HEK293 (cell line): ENCODE data around the gene PHLDA1.

ENCODE experiments used
- CTCF ChIA-PET: fragments of 350-600 bp; formaldehyde crosslinking; extraction: SDS; loops from one replicate; lab custom pipeline; 2021; ENCODE audit warnings: antibody characterized with exemption; lab: Yijun Ruan, JAX
- POLR2A ChIA-PET: fragments of 300-600 bp; formaldehyde crosslinking; extraction: SDS; loops from one replicate; lab custom pipeline; 2020; ENCODE audit warnings: antibody characterized with exemption, inconsistent platforms; lab: Yijun Ruan, JAX
- H3K27ac ChIP-seq: fragments of 200-500 bp; sonication (Bioruptor generic); 2 replicates; pipeline ENCODE4 v1.5.1; 2014; ENCODE audit warnings: low read depth, low read length, control low read depth, inconsistent platforms; ENCODE audit errors: extremely low read depth
- H3K36me3 ChIP-seq, 2 experiments: fragments of 200-500 bp in 1 of 2; sonication (Bioruptor generic) in 1 of 2; 1 replicate in 1 of 2; 2 replicates in 1 of 2; pipeline ENCODE4 v1.5.1; 2014 to 2017; ENCODE audit warnings: inconsistent platforms in 2 of 2, low read length in 2 of 2; ENCODE audit not compliant: control insufficient read depth in 2 of 2, insufficient read depth in 1 of 2
- H3K4me1 ChIP-seq: fragments of 200-500 bp; sonication (Bioruptor generic); 2 replicates; pipeline ENCODE4 v1.5.1; 2014; ENCODE audit warnings: mild to moderate bottlenecking, low read length, inconsistent platforms; ENCODE audit not compliant: control insufficient read depth, insufficient read depth
- H3K4me3 ChIP-seq: 2 replicates; pipeline ENCODE4 v1.5.1; 2011; ENCODE audit warnings: low read depth, mild to moderate bottlenecking, control low read depth, low read length, moderate library complexity
- H3K9me3 ChIP-seq: fragments of 200-500 bp; sonication (Bioruptor generic); 2 replicates; pipeline ENCODE4 v1.5.1; 2014; ENCODE audit warnings: low read depth, low read length, inconsistent platforms; ENCODE audit not compliant: control insufficient read depth, insufficient read depth
- KLF8 ChIP-seq: fragments of 450-650 bp; formaldehyde crosslinking; IDR thresholded peaks from 2 replicates; pipeline ENCODE4 v1.5.1; 2016; ENCODE audit warnings: missing biosample characterization, missing genetic modification characterization
- SALL2 ChIP-seq: fragments of 450-650 bp; formaldehyde crosslinking; IDR thresholded peaks from 2 replicates; pipeline ENCODE4 v1.5.0; 2017; ENCODE audit warnings: missing biosample characterization, mild to moderate bottlenecking, missing genetic modification characterization, borderline replicate concordance
- SCRT1 ChIP-seq: fragments of 450-650 bp; formaldehyde crosslinking; IDR thresholded peaks from 2 replicates; pipeline ENCODE4 v1.5.1; 2016; ENCODE audit warnings: missing biosample characterization, missing genetic modification characterization, borderline replicate concordance
- SETDB1 ChIP-seq: IDR thresholded peaks from one replicate; pipeline ENCODE4 v1.6.1; 2017; ENCODE audit warnings: mild to moderate bottlenecking, low read length, moderate library complexity, mixed read lengths; ENCODE audit not compliant: insufficient read length
- SP7 ChIP-seq: fragments of 450-650 bp; formaldehyde crosslinking; IDR thresholded peaks from 2 replicates; pipeline ENCODE4 v1.5.1; 2016; ENCODE audit warnings: missing biosample characterization, missing genetic modification characterization
- ZBTB17 ChIP-seq: fragments of 450-650 bp; formaldehyde crosslinking; IDR thresholded peaks from 2 replicates; pipeline ENCODE4 v1.5.1; 2016; ENCODE audit warnings: missing biosample characterization, missing genetic modification characterization
- ZBTB7A ChIP-seq: fragments of 450-650 bp; formaldehyde crosslinking; IDR thresholded peaks from 2 replicates; pipeline ENCODE4 v1.5.1; 2016; ENCODE audit warnings: low read depth, missing biosample characterization, missing genetic modification characterization
- ZFP37 ChIP-seq: fragments of 450-650 bp; formaldehyde crosslinking; IDR thresholded peaks from 2 replicates; pipeline ENCODE4 v1.5.1; 2016; ENCODE audit warnings: missing biosample characterization, missing genetic modification characterization
- ZFP69B ChIP-seq: fragments of 450-650 bp; formaldehyde crosslinking; IDR thresholded peaks from 2 replicates; pipeline ENCODE4 v1.5.1; 2016; ENCODE audit warnings: missing biosample characterization, missing genetic modification characterization
- ZNF133 ChIP-seq: fragments of 450-650 bp; formaldehyde crosslinking; IDR thresholded peaks from 2 replicates; pipeline ENCODE4 v1.5.1; 2016; ENCODE audit warnings: missing biosample characterization, missing genetic modification characterization
- ZNF175 ChIP-seq: fragments of 450-650 bp; formaldehyde crosslinking; IDR thresholded peaks from 2 replicates; pipeline ENCODE4 v1.5.1; 2016; ENCODE audit warnings: missing biosample characterization, missing genetic modification characterization
- ZNF2 ChIP-seq: fragments of 450-650 bp; formaldehyde crosslinking; IDR thresholded peaks from 2 replicates; pipeline ENCODE4 v1.5.1; 2016; ENCODE audit warnings: missing biosample characterization, missing genetic modification characterization
- ZNF221 ChIP-seq: fragments of 450-650 bp; formaldehyde crosslinking; IDR thresholded peaks from 2 replicates; pipeline ENCODE4 v1.5.1; 2017; ENCODE audit warnings: missing biosample characterization, missing genetic modification characterization, borderline replicate concordance
- ZNF24 ChIP-seq: fragments of 450-650 bp; formaldehyde crosslinking; IDR thresholded peaks from 2 replicates; pipeline ENCODE4 v1.5.1; 2016; ENCODE audit warnings: missing biosample characterization, missing genetic modification characterization
- ZNF350 ChIP-seq: fragments of 450-650 bp; formaldehyde crosslinking; IDR thresholded peaks from 2 replicates; pipeline ENCODE4 v1.5.0; 2017; ENCODE audit warnings: missing biosample characterization, mild to moderate bottlenecking, missing genetic modification characterization
- ZNF366 ChIP-seq: fragments of 450-650 bp; formaldehyde crosslinking; conservative IDR thresholded peaks from 2 replicates; pipeline ENCODE4 v1.5.1; 2016; ENCODE audit warnings: missing biosample characterization, missing genetic modification characterization
- ZNF37A ChIP-seq: fragments of 450-650 bp; IDR thresholded peaks from 2 replicates; pipeline ENCODE4 v1.5.1; 2018; ENCODE audit warnings: missing biosample characterization, missing genetic modification characterization
- ZNF510 ChIP-seq: fragments of 450-650 bp; formaldehyde crosslinking; IDR thresholded peaks from 2 replicates; pipeline ENCODE4 v1.5.1; 2018; ENCODE audit warnings: mild to moderate bottlenecking, missing genetic modification characterization, missing biosample characterization; ENCODE audit not compliant: insufficient replicate concordance
- ZNF561 ChIP-seq: fragments of 450-650 bp; IDR thresholded peaks from 2 replicates; pipeline ENCODE4 v1.5.1; 2018; ENCODE audit warnings: missing biosample characterization, missing genetic modification characterization, borderline replicate concordance
- ZNF654 ChIP-seq: fragments of 450-650 bp; formaldehyde crosslinking; IDR thresholded peaks from 2 replicates; pipeline ENCODE4 v1.5.1; 2016; ENCODE audit warnings: low read depth, missing biosample characterization, missing genetic modification characterization
- ZNF660 ChIP-seq: fragments of 450-650 bp; IDR thresholded peaks from 2 replicates; pipeline ENCODE4 v1.5.1; 2018; ENCODE audit warnings: missing biosample characterization, mild to moderate bottlenecking, missing genetic modification characterization
- ZNF792 ChIP-seq: fragments of 450-650 bp; formaldehyde crosslinking; IDR thresholded peaks from 2 replicates; pipeline ENCODE4 v1.5.1; 2016; ENCODE audit warnings: missing biosample characterization, missing genetic modification characterization
- ZSCAN16 ChIP-seq: fragments of 450-650 bp; formaldehyde crosslinking; IDR thresholded peaks from 2 replicates; pipeline ENCODE4 v1.5.1; 2016; ENCODE audit warnings: missing biosample characterization, missing genetic modification characterization
- ZSCAN30 ChIP-seq: fragments of 450-650 bp; IDR thresholded peaks from 2 replicates; pipeline ENCODE4 v1.5.1; 2018; ENCODE audit warnings: missing biosample characterization, mild to moderate bottlenecking, missing genetic modification characterization, moderate library complexity
- TF ChIP-seq, protein P1 (sequence below): fragments of 450-650 bp; formaldehyde crosslinking; IDR thresholded peaks from 2 replicates; pipeline ENCODE4 v1.5.1; 2016; ENCODE audit warnings: missing biosample characterization, missing genetic modification characterization
- TF ChIP-seq, protein P2 (sequence below): fragments of 450-650 bp; formaldehyde crosslinking; IDR thresholded peaks from 2 replicates; pipeline ENCODE4 v1.5.1; 2017; ENCODE audit warnings: missing biosample characterization, missing genetic modification characterization
- TF ChIP-seq, protein P3 (sequence below): fragments of 450-650 bp; formaldehyde crosslinking; IDR thresholded peaks from 2 replicates; pipeline ENCODE4 v1.5.1; 2016; ENCODE audit warnings: missing biosample characterization, missing genetic modification characterization

PHLDA1 gene

DNA sequence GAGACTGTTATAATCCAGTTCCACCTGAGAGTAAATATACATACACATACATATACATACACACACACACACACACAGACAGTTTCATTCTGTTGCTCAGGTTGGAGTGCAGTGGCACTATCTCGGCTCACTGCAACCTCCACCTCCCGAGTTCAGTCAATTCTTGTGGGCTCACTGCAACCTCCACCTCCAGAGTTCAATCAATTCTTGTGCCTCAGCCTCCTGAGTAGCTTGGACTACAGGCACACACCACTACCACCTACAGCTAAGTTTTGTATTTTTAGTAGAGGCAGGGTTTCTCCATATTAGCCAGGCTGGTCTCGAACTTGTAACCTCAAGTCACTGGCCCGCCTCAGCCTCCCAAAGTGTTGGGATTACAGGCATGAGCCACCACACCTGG lies 8.9 kb upstream of the PHLDA1 start (continued):
- TF ChIP-seq, protein P1, sequence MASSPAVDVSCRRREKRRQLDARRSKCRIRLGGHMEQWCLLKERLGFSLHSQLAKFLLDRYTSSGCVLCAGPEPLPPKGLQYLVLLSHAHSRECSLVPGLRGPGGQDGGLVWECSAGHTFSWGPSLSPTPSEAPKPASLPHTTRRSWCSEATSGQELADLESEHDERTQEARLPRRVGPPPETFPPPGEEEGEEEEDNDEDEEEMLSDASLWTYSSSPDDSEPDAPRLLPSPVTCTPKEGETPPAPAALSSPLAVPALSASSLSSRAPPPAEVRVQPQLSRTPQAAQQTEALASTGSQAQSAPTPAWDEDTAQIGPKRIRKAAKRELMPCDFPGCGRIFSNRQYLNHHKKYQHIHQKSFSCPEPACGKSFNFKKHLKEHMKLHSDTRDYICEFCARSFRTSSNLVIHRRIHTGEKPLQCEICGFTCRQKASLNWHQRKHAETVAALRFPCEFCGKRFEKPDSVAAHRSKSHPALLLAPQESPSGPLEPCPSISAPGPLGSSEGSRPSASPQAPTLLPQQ (tag by site-specific recombination) = no peak
- no peak for TF ChIP-seq ZNF510 (tag by site-specific recombination)
- TF ChIP-seq ZSCAN30 (tag by site-specific recombination) = no peak
- TF ChIP-seq ZNF133 (tag by site-specific recombination) = no peak

DNA sequence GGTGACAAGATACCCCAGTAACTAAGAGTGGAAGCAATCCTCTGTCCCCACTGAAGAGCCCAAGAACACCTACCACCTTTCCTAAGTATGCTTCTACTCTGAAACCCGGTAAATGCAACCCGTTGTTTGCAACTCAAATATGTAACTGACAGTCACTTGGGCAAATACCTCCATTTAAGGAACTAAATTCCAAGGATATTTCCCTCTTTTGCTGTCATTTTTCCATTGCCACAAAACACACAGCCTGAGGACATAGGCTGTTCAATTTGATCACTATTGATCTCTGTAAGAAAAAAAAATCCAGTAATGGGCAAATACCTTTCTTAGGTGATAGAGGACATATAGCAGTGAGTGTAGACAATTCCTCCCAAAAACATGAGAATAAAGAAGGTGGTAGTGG lies 6.6 kb upstream of the PHLDA1 start:
- TF ChIP-seq ZNF37A (tag by site-specific recombination) (no peak), ZNF221 (tag by site-specific recombination) (no peak), ZFP37 (tag by site-specific recombination) (no peak), ZNF350 (tag by site-specific recombination) (no peak), ZBTB7A (tag by site-specific recombination) (no peak), SETDB1 (no peak)
- TF ChIP-seq, all 188 proteins: peak for 0
- POLR2A ChIA-PET = no interaction called here
- Histone ChIP-seq H3K4me1 (no peaks in the 10 kb centered on the region), H3K27ac (no peak overlapping the region), H3K36me3 (peaks cover 0 to 2% of the 10 kb centered on the region in 2 experiments; a peak in 1 of 3 replicates), H3K4me3 (no peak overlapping the region), H3K9me3 (no peaks in the 10 kb centered on the region)
- CTCF ChIA-PET = interaction anchor here (0.7 to 3.9 kb wide), 6 partner anchors 8 to 553 kb away, joined by 3 to 35 read pairs (median 5); no protein-coding TSS in a partner anchor

DNA sequence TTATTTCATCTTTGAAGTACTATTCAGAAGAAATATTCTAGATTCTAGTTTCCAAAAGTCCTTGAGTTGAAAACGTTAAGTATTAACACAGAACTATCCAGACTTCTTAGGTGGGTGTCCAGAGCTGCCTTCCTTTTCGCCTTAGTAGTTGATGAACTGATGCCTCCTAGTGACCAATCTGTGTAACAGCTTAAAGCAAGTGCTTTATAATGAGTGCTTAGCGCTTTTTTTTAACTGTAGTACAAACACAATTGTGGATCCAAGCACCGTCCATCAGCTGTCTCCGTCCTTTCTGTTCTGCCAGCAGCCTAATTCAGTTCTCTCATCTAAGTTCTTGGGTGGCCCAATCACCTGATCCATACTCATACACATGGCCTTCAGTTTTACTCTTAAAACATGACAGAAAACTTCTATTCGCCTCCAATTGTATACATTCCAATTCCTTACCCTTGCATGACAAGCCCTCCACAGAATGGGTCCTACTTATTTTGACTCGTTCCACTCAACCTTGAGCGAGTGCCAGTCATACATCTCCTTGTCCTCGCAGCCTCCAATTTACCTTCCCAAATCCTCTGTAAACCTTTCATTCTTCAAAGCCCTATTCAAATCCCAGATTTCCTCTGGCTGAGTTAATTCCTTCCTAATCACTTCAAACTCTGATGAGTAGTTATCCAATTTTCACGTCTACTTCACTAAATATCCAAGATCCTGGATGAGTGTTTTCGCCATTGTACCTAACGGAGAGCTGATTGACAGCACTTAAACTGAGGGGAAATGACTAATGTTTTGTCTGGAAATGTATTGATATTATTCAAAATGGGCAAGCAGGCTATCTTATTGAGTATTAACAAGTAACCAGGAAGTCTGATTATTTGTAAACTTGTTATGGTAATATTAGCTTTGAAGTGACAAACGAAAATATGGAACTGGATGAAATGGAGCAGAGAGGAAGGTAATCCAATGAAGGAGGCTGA lies 5.8 kb upstream of the PHLDA1 start:
- CTCF ChIA-PET = interaction anchor here (0.5 to 3.9 kb wide), 17 partner anchors 9 to 553 kb away, joined by 3 to 35 read pairs (median 3); no protein-coding TSS in a partner anchor
- no peak overlapping the region for H3K4me3 ChIP-seq
- no peaks in the 10 kb centered on the region for H3K36me3 ChIP-seq
- POLR2A ChIA-PET = interaction anchor here (1.1 kb wide), 1 partner anchor 46 kb away, joined by 3 read pairs; no protein-coding TSS in a partner anchor
- no peak overlapping the region for H3K27ac ChIP-seq
- H3K9me3 ChIP-seq = no peaks in the 10 kb centered on the region
- no peaks in the 10 kb centered on the region for H3K4me1 ChIP-seq
- TF ChIP-seq ZNF2 (tag by site-specific recombination) (0 out of 2 replicates have a peak, but pooled peaks have one; percentile 44), ZSCAN16 (tag by site-specific recombination) (0 out of 2 replicates have a peak, but pooled peaks have one; percentile 18), KLF8 (tag by site-specific recombination) (0 out of 2 replicates have a peak, but pooled peaks have one; percentile 37), ZSCAN30 (tag by site-specific recombination) (0 out of 2 replicates have a peak, but pooled peaks have one; percentile 35), ZNF175 (tag by site-specific recombination) (no peak), ZNF24 (0 out of 2 replicates have a peak, but pooled peaks have one; percentile 12), ZNF654 (peak; percentile 92), ZNF366 (tag by site-specific recombination) (peak; percentile 24; the same call in 1 of the 2 replicates), ZNF792 (tag by site-specific recombination) (peak; percentile 77; the same call in 1 of the 2 replicates), SP7 (tag by site-specific recombination) (peak; percentile 25; the same call in 1 of the 2 replicates), ZFP69B (tag by site-specific recombination) (no peak), SCRT1 (tag by site-specific recombination) (no peak), ZBTB17 (tag by site-specific recombination) (peak; percentile 58), SALL2 (no peak), ZNF660 (tag by site-specific recombination) (peak; percentile 38; the same call in 1 of the 2 replicates), ZNF561 (no peak)
- TF ChIP-seq, protein P2, sequence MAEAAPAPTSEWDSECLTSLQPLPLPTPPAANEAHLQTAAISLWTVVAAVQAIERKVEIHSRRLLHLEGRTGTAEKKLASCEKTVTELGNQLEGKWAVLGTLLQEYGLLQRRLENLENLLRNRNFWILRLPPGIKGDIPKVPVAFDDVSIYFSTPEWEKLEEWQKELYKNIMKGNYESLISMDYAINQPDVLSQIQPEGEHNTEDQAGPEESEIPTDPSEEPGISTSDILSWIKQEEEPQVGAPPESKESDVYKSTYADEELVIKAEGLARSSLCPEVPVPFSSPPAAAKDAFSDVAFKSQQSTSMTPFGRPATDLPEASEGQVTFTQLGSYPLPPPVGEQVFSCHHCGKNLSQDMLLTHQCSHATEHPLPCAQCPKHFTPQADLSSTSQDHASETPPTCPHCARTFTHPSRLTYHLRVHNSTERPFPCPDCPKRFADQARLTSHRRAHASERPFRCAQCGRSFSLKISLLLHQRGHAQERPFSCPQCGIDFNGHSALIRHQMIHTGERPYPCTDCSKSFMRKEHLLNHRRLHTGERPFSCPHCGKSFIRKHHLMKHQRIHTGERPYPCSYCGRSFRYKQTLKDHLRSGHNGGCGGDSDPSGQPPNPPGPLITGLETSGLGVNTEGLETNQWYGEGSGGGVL (tag by site-specific recombination) = no peak
- TF ChIP-seq, protein P3, sequence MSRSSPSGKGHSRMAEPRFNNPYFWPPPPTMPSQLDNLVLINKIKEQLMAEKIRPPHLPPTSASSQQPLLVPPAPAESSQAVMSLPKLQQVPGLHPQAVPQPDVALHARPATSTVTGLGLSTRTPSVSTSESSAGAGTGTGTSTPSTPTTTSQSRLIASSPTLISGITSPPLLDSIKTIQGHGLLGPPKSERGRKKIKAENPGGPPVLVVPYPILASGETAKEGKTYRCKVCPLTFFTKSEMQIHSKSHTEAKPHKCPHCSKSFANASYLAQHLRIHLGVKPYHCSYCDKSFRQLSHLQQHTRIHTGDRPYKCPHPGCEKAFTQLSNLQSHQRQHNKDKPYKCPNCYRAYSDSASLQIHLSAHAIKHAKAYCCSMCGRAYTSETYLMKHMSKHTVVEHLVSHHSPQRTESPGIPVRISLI (tag by site-specific recombination) = peak; percentile 66; the same call in 1 of the 2 replicates
